GM12875 (cell line): ENCODE data around the gene HOXD9.

Experiments used
- H3K4me3 ChIP-seq: one replicate; pipeline ENCODE4 v1.5.1; 2011; ENCODE audit warnings: low read depth, low read length, control low read depth
- CTCF ChIP-seq: IDR thresholded peaks from 2 replicates; pipeline ENCODE4 v1.5.1; 2011; ENCODE audit warnings: low read depth, mild to moderate bottlenecking, control low read depth, inconsistent platforms, low read length, moderate library complexity, borderline replicate concordance; ENCODE audit not compliant: insufficient read depth

Gene HOXD9

GRCh38 chr2:176100547-176101140 is 21.9 kb upstream of the HOXD9 start:
- H3K4me3 ChIP-seq = no peak overlapping the region
- TF ChIP-seq CTCF = no peak

GRCh38 chr2:176101216-176101830 is 21.2 kb upstream of the HOXD9 start:
- TF ChIP-seq CTCF = no peak
- no peak overlapping the region for H3K4me3 ChIP-seq

GRCh38 chr2:176101842-176102241 is 20.7 kb upstream of the HOXD9 start:
- H3K4me3 ChIP-seq = no peak overlapping the region
- no peak for TF ChIP-seq CTCF

- no peak overlapping the region for H3K4me3 ChIP-seq
- no peak for TF ChIP-seq CTCF
These were observed 20.1 kb upstream of the HOXD9 start for GRCh38 chr2:176102309-176102866.

GRCh38 chr2:176103194-176103593 is 19.3 kb upstream of the HOXD9 start:
- no peak overlapping the region for H3K4me3 ChIP-seq
- no peak for TF ChIP-seq CTCF

- no peak overlapping the region for H3K4me3 ChIP-seq
- TF ChIP-seq CTCF = no peak
These were observed 18.7 kb upstream of the HOXD9 start for GRCh38 chr2:176103742-176104315.
